ENCODE data around the gene SRSF3. TPM values are rescaled to one million over a fixed set of nuclear protein-coding genes. Genes with fewer than 3 reads are reported as not detected.
"Not testable (repeated sequence)": the region's sequence is repeated elsewhere in the genome, so short reads cannot be mapped to it uniquely, and the experiment has no call there.

SRSF3 gene
- total RNA-seq, 1 donor, result 438 TPM

GRCh38 chr6:36607305-36607682, 13.1 kb downstream of the SRSF3 start:
- H3K4me3 ChIP-seq (ENCODE audit: low read length); H3K27me3 ChIP-seq (ENCODE audit: insufficient read depth, low read length); H3K9me3 ChIP-seq (ENCODE audit: low read depth, low read length): not testable (repeated sequence)
- H3K4me1 ChIP-seq (ENCODE audit: insufficient read depth, low read length), result peaks cover 25% of the 10 kb centered on the region

GRCh38 chr6:36607683-36608386, 13.7 kb downstream of the SRSF3 start:
- Histone ChIP-seq H3K27me3 (ENCODE audit: insufficient read depth, low read length) (no peaks in the 10 kb centered on the region), H3K4me1 (ENCODE audit: insufficient read depth, low read length) (peaks cover 23% of the 10 kb centered on the region), H3K9me3 (ENCODE audit: low read depth, low read length) (no peaks in the 10 kb centered on the region), H3K4me3 (ENCODE audit: low read length) (no peak overlapping the region)

GRCh38 chr6:36608788-36609563, 14.8 kb downstream of the SRSF3 start:
- H3K27me3 ChIP-seq (ENCODE audit: insufficient read depth, low read length), result no peaks in the 10 kb centered on the region
- H3K4me1 ChIP-seq (ENCODE audit: insufficient read depth, low read length), result peaks cover 23% of the 10 kb centered on the region
- H3K9me3 ChIP-seq (ENCODE audit: low read depth, low read length), result no peaks in the 10 kb centered on the region
- H3K4me3 ChIP-seq (ENCODE audit: low read length), result no peak overlapping the region

GRCh38 chr6:36609582-36609981, 15.4 kb downstream of the SRSF3 start:
- Histone ChIP-seq H3K27me3 (ENCODE audit: insufficient read depth, low read length) (no peaks in the 10 kb centered on the region), H3K9me3 (ENCODE audit: low read depth, low read length) (no peaks in the 10 kb centered on the region), H3K4me1 (ENCODE audit: insufficient read depth, low read length) (peaks cover 19% of the 10 kb centered on the region), H3K4me3 (ENCODE audit: low read length) (no peak overlapping the region)

- Histone ChIP-seq H3K9me3 (ENCODE audit: low read depth, low read length) (no peaks in the 10 kb centered on the region), H3K27me3 (ENCODE audit: insufficient read depth, low read length) (no peaks in the 10 kb centered on the region), H3K4me1 (ENCODE audit: insufficient read depth, low read length) (peaks cover 19% of the 10 kb centered on the region), H3K4me3 (ENCODE audit: low read length) (no peak overlapping the region)
Measured at GRCh38 chr6:36610041-36610955, 16.1 kb downstream of the SRSF3 start.

GRCh38 chr6:36610956-36611336, 16.8 kb downstream of the SRSF3 start:
- no peaks in the 10 kb centered on the region for H3K27me3 ChIP-seq (ENCODE audit: insufficient read depth, low read length)
- no peak overlapping the region for H3K4me3 ChIP-seq (ENCODE audit: low read length)
- peaks cover 24% of the 10 kb centered on the region for H3K4me1 ChIP-seq (ENCODE audit: insufficient read depth, low read length)
- H3K9me3 ChIP-seq (ENCODE audit: low read depth, low read length), result no peaks in the 10 kb centered on the region

GRCh38 chr6:36611679-36612078, 17.5 kb downstream of the SRSF3 start:
- not testable (repeated sequence) for H3K4me3 ChIP-seq (ENCODE audit: low read length); H3K9me3 ChIP-seq (ENCODE audit: low read depth, low read length); H3K27me3 ChIP-seq (ENCODE audit: insufficient read depth, low read length)
- H3K4me1 ChIP-seq (ENCODE audit: insufficient read depth, low read length), result peaks cover 30% of the 10 kb centered on the region

- no peaks in the 10 kb centered on the region for H3K9me3 ChIP-seq (ENCODE audit: low read depth, low read length)
- peaks cover 34% of the 10 kb centered on the region for H3K4me1 ChIP-seq (ENCODE audit: insufficient read depth, low read length)
- no peaks in the 10 kb centered on the region for H3K27me3 ChIP-seq (ENCODE audit: insufficient read depth, low read length)
- no peak overlapping the region for H3K4me3 ChIP-seq (ENCODE audit: low read length)
Measured at GRCh38 chr6:36612101-36612625, 18.0 kb downstream of the SRSF3 start.

- Histone ChIP-seq H3K9me3 (ENCODE audit: low read depth, low read length) (no peaks in the 10 kb centered on the region), H3K4me1 (ENCODE audit: insufficient read depth, low read length) (peaks cover 37% of the 10 kb centered on the region), H3K4me3 (ENCODE audit: low read length) (no peak overlapping the region)
Measured at GRCh38 chr6:36613200-36613995, 19.2 kb downstream of the SRSF3 start.

GRCh38 chr6:36615018-36615761, 21.0 kb downstream of the SRSF3 start:
- no peaks in the 10 kb centered on the region for H3K9me3 ChIP-seq (ENCODE audit: low read depth, low read length)
- peaks cover 41% of the 10 kb centered on the region for H3K4me1 ChIP-seq (ENCODE audit: insufficient read depth, low read length)
- no peaks in the 10 kb centered on the region for H3K27me3 ChIP-seq (ENCODE audit: insufficient read depth, low read length)
- H3K4me3 ChIP-seq (ENCODE audit: low read length), result no peak overlapping the region

More at GRCh38 chr6:36613200-36613995, 19.2 kb downstream of the SRSF3 start:
- H3K27me3 ChIP-seq (ENCODE audit: insufficient read depth, low read length), result no peaks in the 10 kb centered on the region

GRCh38 chr6:36616893-36617521, 22.8 kb downstream of the SRSF3 start:
- H3K9me3 ChIP-seq (ENCODE audit: low read depth, low read length), result no peaks in the 10 kb centered on the region

GRCh38 chr6:36618366-36619355, 24.5 kb downstream of the SRSF3 start:
- Histone ChIP-seq H3K9me3 (ENCODE audit: low read depth, low read length) (no peaks in the 10 kb centered on the region), H3K4me1 (ENCODE audit: insufficient read depth, low read length) (peaks cover 60% of the 10 kb centered on the region), H3K27me3 (ENCODE audit: insufficient read depth, low read length) (no peaks in the 10 kb centered on the region), H3K4me3 (ENCODE audit: low read length) (no peak overlapping the region)

More at GRCh38 chr6:36616893-36617521, 22.8 kb downstream of the SRSF3 start:
- no peaks in the 10 kb centered on the region for H3K27me3 ChIP-seq (ENCODE audit: insufficient read depth, low read length)
- H3K4me3 ChIP-seq (ENCODE audit: low read length), result no peak overlapping the region
- H3K4me1 ChIP-seq (ENCODE audit: insufficient read depth, low read length), result peaks cover 44% of the 10 kb centered on the region
